T follicular helper cell (primary cell): ENCODE measurements around the gene PDZD2.
"Not testable (repeated sequence)": the region's sequence is repeated elsewhere in the genome, so short reads cannot be mapped to it uniquely, and the experiment has no call there.

Source experiments
- DNase-seq: peaks from one replicate; pipeline ENCODE4 v3.0.0-alpha.2; 2020; ENCODE audit warnings: low read depth

PDZD2 gene

GRCh38 chr5:32040181-32040695 lies 401.3 kb downstream of the PDZD2 start:
- DNase-seq, result not testable (repeated sequence)

GRCh38 chr5:32042551-32042961 lies 403.6 kb downstream of the PDZD2 start:
- DNase-seq, result no peak

DNA sequence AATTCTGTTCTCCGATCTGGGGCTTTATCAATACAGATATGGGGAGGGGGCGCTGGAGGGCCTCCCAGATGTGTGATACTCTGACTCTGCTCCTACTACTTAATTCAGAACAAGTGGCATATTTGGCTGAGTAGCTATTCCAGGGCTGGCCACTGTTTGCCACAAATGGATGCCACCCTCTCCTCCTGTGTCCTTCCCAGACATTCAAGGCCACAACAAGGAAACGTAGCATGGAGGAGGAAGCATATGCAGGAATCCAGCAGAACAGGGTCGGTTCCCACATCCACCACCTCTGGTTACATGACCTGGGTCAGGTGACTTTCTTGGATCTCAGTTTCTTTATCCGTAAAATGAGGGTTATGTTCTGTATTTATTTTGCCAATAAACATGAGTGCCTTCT lies 404.2 kb downstream of the PDZD2 start:
- no peak for DNase-seq

- no peak for DNase-seq
Observed at GRCh38 chr5:32044434-32044833, 405.5 kb downstream of the PDZD2 start.

DNA sequence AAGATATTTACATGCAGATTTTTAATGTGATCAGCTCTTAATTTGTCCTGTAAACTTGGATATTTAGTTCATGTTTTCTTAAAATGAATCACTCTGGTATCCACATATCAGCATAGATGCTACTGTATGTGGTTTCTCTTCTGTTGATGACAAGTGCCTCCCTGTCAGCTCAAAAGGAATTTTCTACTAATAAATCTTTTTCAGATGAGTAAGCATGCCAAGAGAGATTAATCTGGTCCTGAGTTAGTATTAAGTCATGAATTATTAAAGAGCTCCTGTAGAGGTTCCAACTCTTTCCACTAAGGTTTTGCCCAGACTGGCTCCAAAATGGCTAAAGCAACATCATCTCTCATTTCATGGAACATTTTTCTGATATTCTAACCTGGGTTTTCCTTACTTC lies 406.0 kb downstream of the PDZD2 start:
- DNase-seq, result no peak

GRCh38 chr5:32047056-32047455 lies 408.1 kb downstream of the PDZD2 start:
- DNase-seq, result no peak

DNA sequence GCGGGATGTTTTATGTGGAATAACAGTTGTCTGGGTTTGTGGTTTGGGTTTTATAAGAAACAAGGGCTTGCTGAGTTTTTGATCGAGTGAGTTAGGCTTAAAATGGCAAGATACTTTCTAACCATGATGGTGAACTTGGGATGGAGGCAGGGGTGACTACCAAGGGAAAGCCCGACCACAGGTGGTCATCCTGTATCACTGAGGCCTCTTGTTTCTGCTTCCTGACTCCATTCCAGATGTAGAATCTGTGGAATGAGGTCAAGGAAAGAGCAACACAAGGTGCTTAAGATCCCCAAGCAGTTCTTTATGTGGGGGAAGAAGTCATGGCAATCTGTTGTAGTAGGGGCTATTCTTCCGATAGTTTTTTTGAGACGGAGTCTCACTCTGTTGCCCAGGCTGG lies 412.9 kb downstream of the PDZD2 start:
- no peak for DNase-seq

DNA sequence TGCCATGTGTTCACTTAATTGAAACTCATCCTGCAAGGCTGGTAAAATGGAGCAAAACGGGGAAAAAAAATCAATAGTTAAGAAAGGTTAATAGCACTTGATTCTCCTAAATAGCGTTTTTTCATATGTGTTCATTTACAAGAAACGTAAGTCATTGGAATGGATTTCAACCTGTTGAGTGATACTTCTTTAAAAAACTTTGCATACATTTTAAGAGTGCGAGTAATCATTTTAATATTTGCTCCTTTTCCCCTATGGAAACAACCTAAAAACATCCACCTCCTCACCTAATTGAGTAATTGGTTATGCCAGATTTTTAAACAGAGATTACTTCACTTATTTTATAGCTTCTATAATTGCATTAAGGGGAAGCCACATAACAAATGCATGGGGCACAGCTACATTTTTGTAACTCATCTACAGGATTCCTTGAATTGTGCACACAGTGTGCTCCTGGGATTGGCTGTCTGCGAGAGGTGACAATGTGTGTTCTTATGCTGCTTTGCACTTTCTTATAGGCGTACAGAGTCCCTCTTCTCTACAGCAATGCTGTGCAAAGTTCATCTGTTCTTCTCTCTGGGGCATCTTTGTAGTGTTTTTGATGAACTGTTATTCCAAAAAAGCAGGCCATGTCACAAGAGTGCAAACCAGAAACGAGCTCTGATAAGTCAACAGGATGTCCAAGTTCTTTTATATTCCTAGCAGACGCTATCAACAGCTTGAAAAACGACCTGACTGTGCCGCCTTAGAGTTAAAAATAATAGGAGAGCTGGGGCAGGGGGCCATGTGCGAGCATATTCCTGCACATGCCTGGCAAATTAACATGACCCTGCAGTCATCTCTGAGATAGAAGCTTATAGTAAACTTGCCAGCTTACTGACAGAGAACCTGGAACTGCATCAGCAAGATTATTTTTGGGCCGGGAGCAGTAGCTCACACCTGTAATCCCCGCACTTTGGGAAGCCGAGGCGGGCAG lies 417.2 kb downstream of the PDZD2 start:
- no peak for DNase-seq

- no peak for DNase-seq
Observed at GRCh38 chr5:32057187-32058096, 418.5 kb downstream of the PDZD2 start.

DNA sequence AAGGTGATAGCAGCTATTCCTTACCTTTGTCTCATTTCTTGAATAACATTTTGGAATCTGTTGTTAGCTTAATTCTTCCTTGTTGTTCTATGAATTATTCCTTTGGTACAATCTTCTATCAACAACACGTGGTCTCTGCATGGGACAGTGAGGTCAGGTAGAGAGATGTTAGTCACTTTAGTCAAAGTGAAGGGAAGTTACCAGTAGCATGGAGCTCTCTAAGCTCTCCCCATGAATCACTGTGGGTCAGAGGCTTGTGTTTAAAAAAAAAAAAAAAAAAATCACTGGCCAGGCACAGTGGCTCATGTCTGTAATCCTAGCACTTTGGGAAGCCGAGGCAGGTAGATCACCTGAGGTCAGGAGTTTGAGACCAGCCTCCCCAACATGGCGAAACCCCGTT lies 419.2 kb downstream of the PDZD2 start:
- DNase-seq, result no peak

DNA sequence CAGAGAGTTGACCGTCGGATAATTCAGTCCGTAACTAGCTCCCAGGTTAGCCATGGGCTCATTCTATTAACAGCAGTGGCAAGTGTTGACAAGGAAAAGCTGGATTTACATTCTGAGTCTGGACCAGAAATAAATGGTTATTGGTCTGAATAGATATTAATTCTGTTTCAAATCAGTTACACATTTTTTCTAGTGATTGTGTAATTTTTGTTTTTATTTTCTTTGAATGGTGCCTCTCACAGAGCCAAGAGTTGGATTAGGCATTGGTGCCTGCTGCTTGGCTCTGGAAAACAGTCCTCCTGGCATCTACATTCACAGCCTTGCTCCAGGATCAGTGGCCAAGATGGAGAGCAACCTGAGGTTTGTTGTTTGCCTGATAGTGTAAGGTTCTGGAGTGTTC lies 420.1 kb downstream of the PDZD2 start:
- DNase-seq, result no peak

DNA sequence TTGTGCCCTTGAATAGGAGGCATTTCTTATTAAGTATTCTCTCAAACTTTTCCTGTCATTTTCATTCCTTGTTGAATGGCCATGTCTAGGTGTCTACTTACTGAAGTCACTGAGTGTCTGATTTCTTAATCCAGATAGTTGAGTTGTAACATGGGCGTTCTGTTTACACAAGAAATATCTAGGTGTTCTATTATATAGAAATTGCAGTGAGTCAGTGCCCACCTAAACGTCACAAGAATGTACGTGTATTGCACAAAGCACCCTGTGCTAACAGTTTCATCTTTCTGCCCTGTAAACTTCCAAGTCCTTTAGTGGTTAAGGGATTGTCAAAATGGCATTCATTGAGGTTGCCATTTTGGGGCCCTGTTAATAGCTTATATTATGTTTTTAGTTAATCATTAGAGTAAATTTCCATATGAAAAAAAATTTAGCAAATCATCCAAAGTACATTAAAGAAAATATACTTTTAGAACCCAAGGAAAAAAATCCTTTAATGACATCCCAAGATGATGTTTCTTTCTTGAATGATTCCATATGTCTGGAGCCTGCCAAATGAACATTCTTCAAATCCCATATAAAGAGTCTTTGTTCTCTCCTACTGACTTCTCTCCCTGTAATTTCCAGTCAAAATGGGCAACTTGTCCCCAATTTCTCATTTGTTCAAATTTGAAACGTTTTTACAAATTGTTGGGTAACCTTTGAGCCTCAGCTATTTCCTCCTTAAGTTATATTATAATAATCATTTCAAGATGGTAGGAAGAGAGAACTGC lies 421.0 kb downstream of the PDZD2 start:
- DNase-seq, result no peak

GRCh38 chr5:32061236-32061635 lies 422.3 kb downstream of the PDZD2 start:
- DNase-seq, result no peak

DNA sequence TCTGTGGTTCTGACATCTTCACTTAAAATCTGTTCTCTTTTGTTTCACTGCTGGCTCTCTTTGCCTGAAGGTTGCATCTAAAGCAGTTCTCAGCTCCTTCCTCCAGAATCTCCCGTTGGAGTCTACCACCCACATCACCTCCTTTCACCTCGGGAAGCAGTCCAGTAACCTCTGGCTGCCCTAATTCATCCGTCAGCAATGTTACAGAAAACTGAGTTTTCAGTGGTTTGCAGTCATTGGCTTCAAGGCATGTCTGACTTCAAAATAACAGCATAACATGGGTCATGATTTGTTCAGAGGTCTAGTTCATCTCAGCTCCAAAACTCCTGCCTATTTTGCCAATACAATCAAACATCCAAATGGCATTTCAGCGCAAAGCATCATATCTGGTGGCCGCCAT lies 427.5 kb downstream of the PDZD2 start:
- no peak for DNase-seq

DNA sequence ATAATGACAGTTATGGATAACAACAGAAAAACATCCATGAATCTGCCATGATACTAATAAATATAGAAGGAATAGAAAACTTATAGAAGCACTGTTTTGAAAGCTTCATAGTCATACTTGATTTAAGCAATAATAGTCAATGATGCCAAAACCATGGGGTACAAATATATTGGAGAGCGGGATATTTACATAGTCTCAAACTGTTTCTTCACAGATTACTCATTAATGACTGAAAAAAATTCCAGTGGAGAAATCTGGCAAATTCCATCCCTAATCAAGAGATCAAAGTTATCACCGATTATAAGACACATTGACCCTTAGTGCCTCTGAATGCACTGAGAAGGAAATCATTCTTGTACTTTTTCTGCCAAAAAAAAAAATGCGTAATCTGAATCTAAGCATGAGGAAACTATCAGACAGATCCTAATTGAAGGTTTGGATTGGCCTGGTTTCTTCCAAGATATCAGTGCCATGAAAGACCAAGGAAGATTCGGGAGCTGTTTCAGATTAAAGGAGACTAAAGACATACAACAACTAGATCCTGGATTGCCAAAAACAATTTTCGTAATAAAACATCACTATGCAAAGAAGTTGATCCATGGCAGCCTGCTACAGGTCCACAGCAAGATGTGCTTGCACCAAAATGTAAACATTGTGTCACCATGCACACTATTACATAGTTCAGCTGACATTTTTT lies 429.0 kb downstream of the PDZD2 start:
- no peak for DNase-seq

GRCh38 chr5:32068561-32068960 lies 429.6 kb downstream of the PDZD2 start:
- no peak for DNase-seq

DNA sequence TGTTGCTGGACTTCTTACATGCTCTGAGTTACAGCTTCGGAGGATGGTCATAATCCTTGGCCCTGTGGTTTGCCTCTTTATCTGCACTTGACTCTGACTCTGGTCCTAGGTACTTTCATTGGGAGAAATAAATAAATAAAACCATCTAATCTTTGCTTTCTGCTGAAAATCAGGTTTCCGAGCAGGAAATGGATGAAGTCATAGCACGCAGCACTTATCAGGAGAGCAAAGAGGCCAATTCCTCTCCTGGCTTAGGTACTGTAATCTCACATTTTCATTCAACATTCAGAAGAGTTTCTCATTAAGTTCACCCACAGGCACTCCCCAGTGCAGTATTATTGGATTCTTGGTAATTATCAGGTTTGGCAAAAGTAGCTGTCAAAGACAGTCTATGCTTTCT lies 430.5 kb downstream of the PDZD2 start:
- DNase-seq, result no peak

DNA sequence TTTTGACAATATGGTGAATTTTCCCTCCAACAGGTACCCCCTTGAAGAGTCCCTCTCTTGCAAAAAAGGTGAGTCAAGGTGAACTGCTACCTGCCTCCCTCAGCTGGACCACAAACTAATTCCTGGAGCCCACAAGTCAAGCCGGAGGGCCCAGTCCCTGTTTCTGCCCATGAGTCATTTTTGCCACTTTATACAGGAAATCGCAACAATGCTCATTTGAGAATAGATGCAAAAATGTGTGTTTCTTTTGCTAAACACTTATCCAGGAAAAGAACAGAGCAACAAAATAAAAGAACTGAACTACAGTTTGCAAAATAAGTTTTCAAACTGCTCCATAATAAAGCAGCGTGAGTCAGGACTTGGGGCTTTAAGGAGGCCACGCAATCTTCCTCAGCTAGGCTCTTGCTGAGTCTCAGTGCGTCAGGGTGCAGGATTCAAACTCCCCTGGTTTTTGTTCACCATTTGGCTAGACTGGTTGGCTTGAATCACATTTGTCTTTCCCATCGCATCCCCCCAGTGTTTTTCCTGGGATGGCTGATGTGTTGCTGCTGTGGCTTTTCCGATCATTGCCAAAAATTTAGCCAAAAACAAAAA lies 432.5 kb downstream of the PDZD2 start:
- no peak for DNase-seq

GRCh38 chr5:32072054-32072453 lies 433.1 kb downstream of the PDZD2 start:
- DNase-seq, result no peak

DNA sequence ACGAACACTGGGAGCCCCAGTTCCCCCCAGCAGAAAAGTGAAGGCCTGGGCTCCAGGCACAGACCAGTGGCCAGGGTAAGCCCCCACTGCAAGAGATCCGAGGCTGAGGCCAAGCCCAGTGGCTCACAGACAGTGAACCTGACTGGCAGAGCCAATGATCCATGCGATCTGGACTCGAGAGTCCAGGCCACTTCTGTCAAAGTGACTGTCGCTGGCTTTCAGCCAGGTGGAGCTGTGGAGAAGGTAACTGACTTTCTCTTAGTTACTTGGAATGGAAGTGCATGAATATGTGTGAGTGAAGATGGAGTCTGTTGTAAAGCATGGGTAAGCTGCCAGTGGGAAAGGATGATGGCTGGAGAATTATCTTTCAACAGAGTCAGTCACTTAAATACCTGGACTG lies 435.5 kb downstream of the PDZD2 start:
- DNase-seq, result no peak
